OCI-LY1 (cell line): ENCODE data around the gene NOX3.

Experiments
- H2AFZ ChIP-seq: fragments of 200-600 bp; sonication (generic), shearing (Covaris generic); 2 replicates; pipeline ENCODE4 v1.6.0; 2014; ENCODE audit warnings: antibody characterized with exemption, mild to moderate bottlenecking, low read length
- H3F3A ChIP-seq: fragments of 200-600 bp; sonication (generic), shearing (Covaris generic); 2 replicates; pipeline ENCODE4 v1.6.0; 2014; ENCODE audit warnings: mild to moderate bottlenecking, antibody characterized with exemption, low read length, moderate library complexity; ENCODE audit not compliant: insufficient read depth
- H3K27ac ChIP-seq: fragments of 200-600 bp; sonication (generic); 2 replicates; pipeline ENCODE4 v1.5.1; 2014; ENCODE audit warnings: low read length, mixed run types, mild to moderate bottlenecking, low read depth; ENCODE audit not compliant: poor library complexity, severe bottlenecking
- H3K27me3 ChIP-seq: fragments of 200-600 bp; sonication (generic); 2 replicates; pipeline ENCODE4 v1.6.0; 2014; ENCODE audit warnings: antibody characterized with exemption, mild to moderate bottlenecking, low read length, moderate library complexity; ENCODE audit not compliant: insufficient read depth
- H3K36me3 ChIP-seq: fragments of 200-600 bp; sonication (generic); 2 replicates; pipeline ENCODE4 v1.6.1; 2014; ENCODE audit warnings: mild to moderate bottlenecking, antibody characterized with exemption, low read length, moderate library complexity, mixed read lengths; ENCODE audit not compliant: insufficient read depth
- H3K4me1 ChIP-seq: fragments of 200-600 bp; sonication (generic); 2 replicates; pipeline ENCODE4 v1.5.1; 2014; ENCODE audit warnings: mild to moderate bottlenecking, low read length, moderate library complexity; ENCODE audit not compliant: insufficient read depth, severe bottlenecking
- H3K4me2 ChIP-seq: fragments of 200-600 bp; sonication (generic), shearing (Covaris generic); 2 replicates; pipeline ENCODE4 v1.6.1; 2014; ENCODE audit warnings: low read length
- H3K4me3 ChIP-seq: fragments of 200-600 bp; sonication (generic); 2 replicates; pipeline ENCODE4 v1.5.1; 2014; ENCODE audit warnings: low read length, low read depth, mild to moderate bottlenecking, mixed read lengths; ENCODE audit not compliant: poor library complexity, severe bottlenecking
- H3K79me2 ChIP-seq: fragments of 200-600 bp; shearing (Covaris generic); 2 replicates; pipeline ENCODE4 v1.6.1; 2016; ENCODE audit warnings: mixed run types, low read length, mixed read lengths; ENCODE audit not compliant: insufficient read depth
- H3K9ac ChIP-seq: fragments of 200-600 bp; sonication (generic), shearing (Covaris generic); 2 replicates; pipeline ENCODE4 v1.6.1; 2014; ENCODE audit warnings: mild to moderate bottlenecking, low read length, mixed read lengths
- H3K9me2 ChIP-seq: fragments of 200-600 bp; sonication (generic), shearing (Covaris generic); 2 replicates; pipeline ENCODE4 v1.6.1; 2014; ENCODE audit warnings: low read depth, mild to moderate bottlenecking, low read length, mixed read lengths
- H3K9me3 ChIP-seq: fragments of 200-600 bp; shearing (Covaris generic); 2 replicates; pipeline ENCODE4 v1.6.1; 2014; ENCODE audit warnings: low read length, mixed read lengths
- H4K20me1 ChIP-seq: fragments of 200-600 bp; sonication (generic), shearing (Covaris generic); 2 replicates; pipeline ENCODE4 v1.6.0; 2016; ENCODE audit warnings: mild to moderate bottlenecking, low read length; ENCODE audit not compliant: insufficient read depth
- CTCF ChIP-seq: fragments of 200-600 bp; sonication (generic), shearing (Covaris generic); IDR thresholded peaks from 2 replicates; pipeline ENCODE4 v1.5.1; 2017; ENCODE audit warnings: mild to moderate bottlenecking, antibody characterized with exemption, low read length, moderate library complexity, mixed read lengths
- EZH2 ChIP-seq: fragments of 200-600 bp; sonication (generic), shearing (Covaris generic); IDR thresholded peaks from 2 replicates; pipeline ENCODE4 v1.8.0; 2017; ENCODE audit warnings: borderline replicate concordance, mixed run types, mild to moderate bottlenecking, antibody characterized with exemption, low read length, moderate library complexity, mixed read lengths

The NOX3 gene

GRCh38 chr6:155354167-155354566 lies 101.5 kb downstream of the NOX3 start:
- no peaks in the 10 kb centered on the region for H3K27me3 ChIP-seq
- no peak overlapping the region for H3K4me2 ChIP-seq
- H3K27ac ChIP-seq: no peak overlapping the region
- H2AFZ ChIP-seq: no peak overlapping the region
- peaks cover 24% of the 10 kb centered on the region for H3K4me1 ChIP-seq
- no peaks in the 10 kb centered on the region for H4K20me1 ChIP-seq
- TF ChIP-seq EZH2 (no peak), CTCF (no peak)
- no peaks in the 10 kb centered on the region for H3K79me2 ChIP-seq
- H3K9me3 ChIP-seq: peaks cover 10% of the 10 kb centered on the region; the same call in 1 of the 2 replicates
- H3K9ac ChIP-seq: no peak overlapping the region
- no peaks in the 10 kb centered on the region for H3K9me2 ChIP-seq
- H3K36me3 ChIP-seq: no peaks in the 10 kb centered on the region
- no peak overlapping the region for H3K4me3 ChIP-seq
- no peaks in the 10 kb centered on the region for H3F3A ChIP-seq

DNA sequence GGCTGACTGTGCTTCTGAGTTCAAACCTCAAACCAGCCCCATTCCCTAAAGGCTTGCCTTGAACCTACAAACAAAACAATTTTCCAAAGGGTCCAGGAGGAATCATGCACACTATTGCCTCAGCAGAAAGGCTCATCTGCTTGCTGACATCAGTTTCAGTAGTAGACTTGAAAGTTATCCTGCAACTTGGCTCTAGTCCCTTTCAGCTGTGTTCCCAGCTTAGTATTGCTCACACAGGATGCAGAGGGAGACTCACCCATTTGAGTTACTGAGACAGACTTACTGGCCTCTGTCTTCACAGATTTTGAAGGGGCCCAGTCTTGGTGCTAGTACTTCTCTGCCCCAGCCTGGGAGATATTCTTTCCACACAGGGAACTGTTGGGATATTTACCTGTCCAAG lies 102.8 kb downstream of the NOX3 start:
- Histone ChIP-seq H3K4me3 (no peak overlapping the region), H3K79me2 (no peaks in the 10 kb centered on the region), H3K4me1 (peaks cover 24% of the 10 kb centered on the region), H4K20me1 (no peaks in the 10 kb centered on the region), H3K9ac (no peak overlapping the region), H3K27me3 (no peaks in the 10 kb centered on the region), H3K9me2 (no peaks in the 10 kb centered on the region), H3K9me3 (peaks cover 10% of the 10 kb centered on the region; the same call in 1 of the 2 replicates), H3F3A (no peaks in the 10 kb centered on the region), H2AFZ (no peak overlapping the region), H3K27ac (peak overlapping the region; percentile 80), H3K36me3 (no peaks in the 10 kb centered on the region), H3K4me2 (no peak overlapping the region)
- TF ChIP-seq EZH2 (no peak), CTCF (no peak)

DNA sequence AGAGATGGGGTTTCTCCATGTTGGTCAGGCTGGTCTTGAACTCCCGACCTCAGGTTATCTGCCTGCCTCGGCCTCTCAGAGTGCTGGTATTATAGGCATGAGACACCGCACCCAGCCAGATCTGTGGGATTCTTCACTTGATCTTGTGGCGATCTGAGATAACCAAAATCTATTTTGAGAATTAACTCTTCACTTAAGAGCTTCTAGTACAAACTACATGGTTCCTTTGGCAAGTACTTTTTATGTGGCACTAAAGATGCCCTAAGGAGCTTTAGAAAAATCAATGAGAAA lies 103.6 kb downstream of the NOX3 start:
- H3K79me2 ChIP-seq: no peaks in the 10 kb centered on the region
- H3K4me2 ChIP-seq: no peak overlapping the region
- H3K4me1 ChIP-seq: peaks cover 24% of the 10 kb centered on the region
- peaks cover 13% of the 10 kb centered on the region for H3K9me3 ChIP-seq
- no peaks in the 10 kb centered on the region for H3F3A ChIP-seq
- TF ChIP-seq CTCF: no peak
- no peak for TF ChIP-seq EZH2
- peak overlapping the region; percentile 80 for H3K27ac ChIP-seq
- H3K9ac ChIP-seq: no peak overlapping the region
- no peaks in the 10 kb centered on the region for H3K36me3 ChIP-seq
- no peaks in the 10 kb centered on the region for H3K9me2 ChIP-seq
- H2AFZ ChIP-seq: no peak overlapping the region
- no peak overlapping the region for H3K4me3 ChIP-seq
- no peaks in the 10 kb centered on the region for H4K20me1 ChIP-seq
- no peaks in the 10 kb centered on the region for H3K27me3 ChIP-seq
